ENCODE results near the gene PCBD2. TPM values are rescaled to one million over a fixed set of nuclear protein-coding genes. Genes with fewer than 3 reads are reported as not detected.

The PCBD2 gene
- total and polyA plus RNA-seq, 2 donors (not counting 1 experiment from before 2014, with no cell fraction given) = 3.8 to 5.4 TPM

DNA sequence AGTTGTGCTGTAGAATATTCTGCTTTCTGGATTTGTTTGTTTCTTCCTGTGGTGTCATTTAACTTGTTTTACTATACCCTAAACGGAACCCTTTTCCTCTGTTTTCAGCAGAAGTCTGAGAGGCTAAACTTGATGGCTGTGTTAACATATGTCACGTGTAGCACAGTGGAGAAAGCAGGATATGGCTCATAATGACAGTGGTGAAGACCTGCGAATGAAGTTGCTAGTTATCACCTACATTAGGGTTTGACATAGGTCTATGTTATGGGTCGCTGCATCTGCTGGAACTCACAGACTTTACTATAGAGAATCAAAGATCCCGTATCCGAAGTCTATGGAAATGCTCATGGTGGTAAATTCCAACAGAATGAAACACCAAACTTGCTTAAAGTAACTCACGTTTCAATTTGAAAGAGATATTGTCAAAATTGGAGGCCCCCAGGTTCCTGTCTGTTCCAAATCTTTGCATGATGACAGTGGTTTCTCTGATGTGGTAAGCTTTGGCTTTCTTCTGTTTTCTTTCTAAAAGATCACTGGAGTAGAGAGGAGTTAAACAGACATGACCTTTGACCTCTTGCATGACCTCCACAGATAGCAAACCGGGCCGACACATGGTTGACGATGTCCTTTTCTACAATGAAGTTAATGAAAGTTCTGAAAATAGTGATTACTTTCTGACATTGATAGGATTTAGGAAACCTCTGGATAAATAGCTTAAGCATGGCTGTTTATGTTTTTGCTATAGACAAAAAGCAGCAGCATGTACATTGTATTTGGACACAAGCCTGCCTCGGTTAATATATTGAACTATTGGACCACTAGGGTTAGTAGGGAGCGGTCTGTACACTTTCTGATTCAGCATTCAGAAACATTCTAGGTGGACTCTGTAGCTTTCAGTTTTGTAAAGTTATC, 59.7 kb downstream of the PCBD2 start:
- Histone ChIP-seq H3K36me3 (ENCODE audit: control insufficient read depth, insufficient read depth, low read length) (peaks cover 1% of the 10 kb centered on the region), H3K9ac (ENCODE audit: insufficient read depth, low read length) (no peak overlapping the region), H3K4me3 (replicated peaks in 1 of 4; ENCODE audit: control extremely low read depth in 1 of 4, insufficient read depth in 1 of 4, low read depth in 3 of 4, low read length in 4 of 4) (no peak overlapping the region), H3K27me3 (ENCODE audit: control insufficient read depth, insufficient read depth, low read length) (no peaks in the 10 kb centered on the region), H4K20me1 (ENCODE audit: control insufficient read depth, extremely low read depth, insufficient read depth, low read length) (no peaks in the 10 kb centered on the region), H3K4me1 (ENCODE audit: control insufficient read depth, extremely low read depth, insufficient read depth, low read length) (no peaks in the 10 kb centered on the region), H2AFZ (ENCODE audit: low read length) (no peak overlapping the region), H3K79me2 (ENCODE audit: control insufficient read depth, insufficient read depth, low read length) (no peaks in the 10 kb centered on the region), H3K9me3 (ENCODE audit: control insufficient read depth, insufficient read depth, low read depth, low read length) (no peaks in the 10 kb centered on the region), H3K4me2 (ENCODE audit: extremely low read depth, insufficient read depth, low read length) (no peak overlapping the region), H3K27ac (ENCODE audit: insufficient read depth, low read length) (no peak overlapping the region)
- TF ChIP-seq EZH2 (IDR thresholded peaks at IDR 0.05; ENCODE audit: low read length, missing control alignments) = no peak
- TF ChIP-seq, protein P1, sequence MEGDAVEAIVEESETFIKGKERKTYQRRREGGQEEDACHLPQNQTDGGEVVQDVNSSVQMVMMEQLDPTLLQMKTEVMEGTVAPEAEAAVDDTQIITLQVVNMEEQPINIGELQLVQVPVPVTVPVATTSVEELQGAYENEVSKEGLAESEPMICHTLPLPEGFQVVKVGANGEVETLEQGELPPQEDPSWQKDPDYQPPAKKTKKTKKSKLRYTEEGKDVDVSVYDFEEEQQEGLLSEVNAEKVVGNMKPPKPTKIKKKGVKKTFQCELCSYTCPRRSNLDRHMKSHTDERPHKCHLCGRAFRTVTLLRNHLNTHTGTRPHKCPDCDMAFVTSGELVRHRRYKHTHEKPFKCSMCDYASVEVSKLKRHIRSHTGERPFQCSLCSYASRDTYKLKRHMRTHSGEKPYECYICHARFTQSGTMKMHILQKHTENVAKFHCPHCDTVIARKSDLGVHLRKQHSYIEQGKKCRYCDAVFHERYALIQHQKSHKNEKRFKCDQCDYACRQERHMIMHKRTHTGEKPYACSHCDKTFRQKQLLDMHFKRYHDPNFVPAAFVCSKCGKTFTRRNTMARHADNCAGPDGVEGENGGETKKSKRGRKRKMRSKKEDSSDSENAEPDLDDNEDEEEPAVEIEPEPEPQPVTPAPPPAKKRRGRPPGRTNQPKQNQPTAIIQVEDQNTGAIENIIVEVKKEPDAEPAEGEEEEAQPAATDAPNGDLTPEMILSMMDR (conservative IDR thresholded peaks at IDR 0.05 in 1 of 2, IDR thresholded peaks at IDR 0.05 in 1 of 2; ENCODE audit: low read depth in 1 of 2, low read length in 2 of 2) = no peak
- no peak for DNase-seq (ENCODE audit: low read depth in 2 of 2)

DNA sequence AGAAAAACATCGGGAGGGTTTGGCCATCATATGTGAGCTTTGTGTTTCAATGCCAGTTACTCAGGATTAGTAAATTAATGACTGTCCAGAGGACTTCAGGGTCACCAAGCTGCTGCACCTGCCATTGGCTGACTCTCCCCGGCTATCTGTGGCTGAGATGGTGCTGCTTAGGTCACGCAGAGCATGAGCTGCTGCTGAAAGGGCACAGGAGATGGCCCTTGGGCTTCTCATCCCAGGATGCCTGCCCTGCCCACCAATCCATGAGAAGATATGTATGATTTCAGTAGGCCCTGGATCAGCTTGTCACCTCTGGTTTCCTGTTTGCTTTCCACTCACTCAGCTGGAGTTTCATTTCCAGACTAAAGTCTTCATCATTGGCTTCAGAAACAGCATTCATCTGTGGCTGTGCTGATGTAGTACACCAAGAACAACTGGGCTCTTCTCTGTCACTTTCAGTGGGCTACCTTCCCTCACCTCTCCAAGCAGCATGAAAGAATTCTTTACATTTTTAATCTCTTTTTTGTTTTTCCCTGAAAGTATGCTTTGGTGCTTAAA, 60.4 kb downstream of the PCBD2 start:
- H3K9me3 ChIP-seq (ENCODE audit: control insufficient read depth, insufficient read depth, low read depth, low read length) = no peaks in the 10 kb centered on the region
- no peaks in the 10 kb centered on the region for H4K20me1 ChIP-seq (ENCODE audit: control insufficient read depth, extremely low read depth, insufficient read depth, low read length)
- DNase-seq (ENCODE audit: low read depth in 2 of 2) = no peak
- H3K9ac ChIP-seq (ENCODE audit: insufficient read depth, low read length) = no peak overlapping the region
- H2AFZ ChIP-seq (ENCODE audit: low read length) = no peak overlapping the region
- no peaks in the 10 kb centered on the region for H3K27me3 ChIP-seq (ENCODE audit: control insufficient read depth, insufficient read depth, low read length)
- H3K4me2 ChIP-seq (ENCODE audit: extremely low read depth, insufficient read depth, low read length) = no peak overlapping the region
- no peak overlapping the region for H3K4me3 ChIP-seq (replicated peaks in 1 of 4; ENCODE audit: control extremely low read depth in 1 of 4, insufficient read depth in 1 of 4, low read depth in 3 of 4, low read length in 4 of 4)
- no peak overlapping the region for H3K27ac ChIP-seq (ENCODE audit: insufficient read depth, low read length)
- no peaks in the 10 kb centered on the region for H3K4me1 ChIP-seq (ENCODE audit: control insufficient read depth, extremely low read depth, insufficient read depth, low read length)
- peaks cover 1% of the 10 kb centered on the region for H3K36me3 ChIP-seq (ENCODE audit: control insufficient read depth, insufficient read depth, low read length)
- no peaks in the 10 kb centered on the region for H3K79me2 ChIP-seq (ENCODE audit: control insufficient read depth, insufficient read depth, low read length)
- TF ChIP-seq, protein P1 (conservative IDR thresholded peaks at IDR 0.05 in 1 of 2, IDR thresholded peaks at IDR 0.05 in 1 of 2; ENCODE audit: low read depth in 1 of 2, low read length in 2 of 2) = no peak
- TF ChIP-seq EZH2 (IDR thresholded peaks at IDR 0.05; ENCODE audit: low read length, missing control alignments) = no peak

DNA sequence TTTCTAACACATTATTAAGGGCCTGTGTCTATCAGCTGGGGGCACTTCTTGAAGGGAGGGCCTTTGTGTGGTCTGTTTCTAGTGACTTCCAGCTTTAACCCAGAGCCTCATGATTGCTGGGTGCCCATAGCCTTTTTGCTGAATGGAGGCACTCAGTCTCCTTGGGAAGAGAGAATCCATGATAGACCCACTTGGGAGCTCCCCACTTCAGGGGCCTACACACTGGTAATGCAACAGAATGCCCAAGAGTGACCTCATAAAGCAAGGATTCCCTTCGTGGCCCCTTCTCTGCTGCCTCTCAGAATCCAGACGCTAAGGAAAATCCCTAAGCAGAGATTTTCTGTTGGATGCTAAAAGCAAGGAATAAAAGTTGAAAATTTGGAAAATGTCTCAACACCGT, 62.7 kb downstream of the PCBD2 start, which contains the start of gene CATSPER3:
Gene CATSPER3 (plus strand): TSS at position 301 of the 400 bp plus-strand sequence. CDS start 85 bp downstream, at position 386.
- no peak within 1 kb of the TSS for H3K4me2 ChIP-seq (ENCODE audit: extremely low read depth, insufficient read depth, low read length)
- H3K9ac ChIP-seq (ENCODE audit: insufficient read depth, low read length) = no peak within 1 kb of the TSS
- TF ChIP-seq EZH2 (IDR thresholded peaks at IDR 0.05; ENCODE audit: low read length, missing control alignments) = no peak
- TF ChIP-seq, protein P1 (conservative IDR thresholded peaks at IDR 0.05 in 1 of 2, IDR thresholded peaks at IDR 0.05 in 1 of 2; ENCODE audit: low read depth in 1 of 2, low read length in 2 of 2) = no peak
- H3K27me3 ChIP-seq (ENCODE audit: control insufficient read depth, insufficient read depth, low read length) = no peaks in the 10 kb centered on the region
- no peak for DNase-seq (ENCODE audit: low read depth in 2 of 2)
- H3K4me3 ChIP-seq (replicated peaks in 1 of 4; ENCODE audit: control extremely low read depth in 1 of 4, insufficient read depth in 1 of 4, low read depth in 3 of 4, low read length in 4 of 4) = no peak within 1 kb of the TSS
- H3K27ac ChIP-seq (ENCODE audit: insufficient read depth, low read length) = no peak within 1 kb of the TSS
- no peaks in the 10 kb centered on the region for H3K79me2 ChIP-seq (ENCODE audit: control insufficient read depth, insufficient read depth, low read length)
- no peaks in the 10 kb centered on the region for H3K4me1 ChIP-seq (ENCODE audit: control insufficient read depth, extremely low read depth, insufficient read depth, low read length)
- H3K36me3 ChIP-seq (ENCODE audit: control insufficient read depth, insufficient read depth, low read length) = no peaks in the 10 kb centered on the region
- no peaks in the 10 kb centered on the region for H3K9me3 ChIP-seq (ENCODE audit: control insufficient read depth, insufficient read depth, low read depth, low read length)
- no peaks in the 10 kb centered on the region for H4K20me1 ChIP-seq (ENCODE audit: control insufficient read depth, extremely low read depth, insufficient read depth, low read length)
- H2AFZ ChIP-seq (ENCODE audit: low read length) = no peak within 1 kb of the TSS

All from fibroblast of lung (primary cell).